GM12878 (cell line): ENCODE data around the gene DIP2C. TPM values are rescaled to one million over a fixed set of nuclear protein-coding genes. Genes with fewer than 3 reads are reported as not detected.

Source experiments
- ATAC-seq: fragments of 200-7000 bp; cut with Tn5 transposase; 3 replicates; pipeline ENCODE4 v1.9.1; 2020; ENCODE audit warnings: mild to moderate bottlenecking, moderate library complexity
- BruUV-seq: library from RNA; stranded (reverse); fragments of 400-500 nt; replicated peaks from 2 replicates; lab custom pipeline; 2021; lab: Mats Ljungman, UMichigan
- CTCF ChIA-PET: fragments of 300-600 bp; sonication (Branson Sonifier 250); formaldehyde crosslinking; extraction: SDS; loops from one replicate; lab custom pipeline; 2021; ENCODE audit warnings: inconsistent platforms; lab: Yijun Ruan, JAX
- POLR2A ChIA-PET: fragments of 350-600 bp; formaldehyde crosslinking; extraction: SDS; loops from one replicate; lab custom pipeline; 2021; ENCODE audit warnings: inconsistent platforms; lab: Charles Lee
- RAD21 ChIA-PET: fragments of 300-600 bp; sonication (Branson Sonifier 250); formaldehyde crosslinking; loops from one replicate; lab custom pipeline; 2023; ENCODE audit warnings: antibody characterized with exemption; ENCODE audit not compliant: unreplicated experiment; lab: Charles Lee
- SMC1A ChIA-PET: fragments of 300-600 bp; sonication (Branson Sonifier 250); formaldehyde crosslinking; loops from one replicate; lab custom pipeline; 2023; ENCODE audit not compliant: unreplicated experiment, uncharacterized antibody; lab: Charles Lee
- DNase-seq: peaks from one replicate; pipeline ENCODE4 v3.0.0-alpha.2; 2011; ENCODE audit warnings: low read depth, low spot score
- FAIRE-seq: peaks from 3 replicates; lab custom pipeline; 2011; peaks lifted over from hg19 to GRCh38; lab: Jason Lieb, UNC
- H2AFZ ChIP-seq: 2 replicates; pipeline ENCODE4 v1.6.0; 2011; ENCODE audit warnings: low read depth, low read length, control low read depth; ENCODE audit not compliant: control insufficient read depth
- H3K27ac ChIP-seq: 2 replicates; pipeline ENCODE4 v1.5.1; 2011; ENCODE audit warnings: control low read depth; ENCODE audit not compliant: control insufficient read depth, insufficient read depth
- H3K27me3 ChIP-seq, 2 experiments: replicated peaks in 1 of 2; 2 replicates each; pipeline versions ENCODE4 v1.6.0 to v1.6.1; 2011; ENCODE audit warnings: low read length in 1 of 2; ENCODE audit not compliant: control insufficient read depth in 2 of 2, insufficient read depth in 2 of 2
- H3K36me3 ChIP-seq, 2 experiments: 2 replicates each; pipeline ENCODE4 v1.5.1; 2011; ENCODE audit warnings: low read length in 1 of 2; ENCODE audit not compliant: control insufficient read depth in 2 of 2, insufficient read depth in 2 of 2
- H3K4me1 ChIP-seq: 2 replicates; pipeline ENCODE4 v1.6.1; 2011; ENCODE audit warnings: mild to moderate bottlenecking, low read length, moderate library complexity, mixed read lengths; ENCODE audit not compliant: control insufficient read depth, insufficient read depth
- H3K4me2 ChIP-seq: 2 replicates; pipeline ENCODE4 v1.6.0; 2011; ENCODE audit warnings: control low read depth; ENCODE audit not compliant: control insufficient read depth, insufficient read depth
- H3K4me3 ChIP-seq: fragments of 200-600 bp; sonication (generic); 2 replicates; pipeline ENCODE4 v1.5.1; 2016
- H3K79me2 ChIP-seq: 2 replicates; pipeline ENCODE4 v1.6.0; 2011; ENCODE audit warnings: low read length; ENCODE audit not compliant: control insufficient read depth, insufficient read depth
- H3K9ac ChIP-seq: 2 replicates; pipeline ENCODE4 v1.8.0; 2011; ENCODE audit warnings: low read length, control low read depth, mixed read lengths; ENCODE audit not compliant: control insufficient read depth, insufficient read depth
- H3K9me3 ChIP-seq: replicated peaks from 3 replicates; pipeline ENCODE4 v1.5.1; 2011; ENCODE audit warnings: mild to moderate bottlenecking, low read length; ENCODE audit not compliant: control insufficient read depth, insufficient read depth
- H4K20me1 ChIP-seq: 2 replicates; pipeline ENCODE4 v1.6.0; 2011; ENCODE audit not compliant: control insufficient read depth, insufficient read depth
- CBX5 ChIP-seq: sonication (generic); IDR thresholded peaks from 2 replicates; pipeline ENCODE4 v1.6.1; 2016; ENCODE audit warnings: low read depth, moderate library complexity, mild to moderate bottlenecking, inconsistent platforms
- HDAC2 ChIP-seq: fragments of 200-600 bp; sonication (generic); IDR thresholded peaks from 2 replicates; pipeline ENCODE4 v1.6.1; 2017
- KAT2A ChIP-seq: conservative IDR thresholded peaks from 2 replicates; pipeline ENCODE4 v1.6.1; 2011; ENCODE audit warnings: low read depth, low read length; ENCODE audit not compliant: control insufficient read depth
- NRF1 ChIP-seq: conservative IDR thresholded peaks from 2 replicates; pipeline ENCODE4 v1.6.1; 2011; ENCODE audit warnings: mild to moderate bottlenecking, low read depth, low read length, improper control_type of control experiment
- POU2F2 ChIP-seq: IDR thresholded peaks from 3 replicates; pipeline ENCODE4 v1.6.1; 2011; ENCODE audit warnings: low read depth, mild to moderate bottlenecking, low read length, borderline replicate concordance
- RCOR1 ChIP-seq: conservative IDR thresholded peaks from 2 replicates; pipeline ENCODE4 v1.6.1; 2012; ENCODE audit warnings: low read depth, low read length, improper control_type of control experiment
- SREBF2 ChIP-seq: IDR thresholded peaks from 2 replicates; pipeline ENCODE4 v1.6.1; 2012; ENCODE audit warnings: mild to moderate bottlenecking, low read length
- TCF3 ChIP-seq: IDR thresholded peaks from 2 replicates; pipeline ENCODE4 v1.6.1; 2012; ENCODE audit warnings: low read depth, mild to moderate bottlenecking, low read length, borderline replicate concordance; ENCODE audit not compliant: insufficient read depth
- ZBED1 ChIP-seq: IDR thresholded peaks from 2 replicates; pipeline ENCODE4 v1.6.1; 2016; ENCODE audit warnings: borderline replicate concordance
- ZNF384 ChIP-seq: IDR thresholded peaks from 2 replicates; pipeline ENCODE4 v1.6.1; 2012; ENCODE audit warnings: low read depth, mild to moderate bottlenecking, low read length, improper control_type of control experiment, borderline replicate concordance
- ZNF622 ChIP-seq: fragments of 450-650 bp; IDR thresholded peaks from 2 replicates; pipeline ENCODE4 v1.6.1; 2017; ENCODE audit warnings: mild to moderate bottlenecking, inconsistent platforms
- WGBS: methylation state at CpG from one replicate; pipeline ENCODE4 v1.1.6; 2016; ENCODE audit warnings: low lambda C conversion rate; ENCODE audit not compliant: insufficient replicate concordance, insufficient coverage; ENCODE audit errors: missing lambda C conversion rate; 5-methylcytosine and 5-hydroxymethylcytosine counted together
- in situ Hi-C: fragments of 300-500 bp; cut with MboI; formaldehyde crosslinking; loops from 9 replicates; pipeline ENCODE4 v1.14.3; 2018; ENCODE audit warnings: mixed read lengths
- intact Hi-C: fragments of 100-400 bp; cut with micrococcal nuclease; formaldehyde crosslinking; loops from one replicate; pipeline ENCODE4 v1.14.2; 2022; ENCODE audit not compliant: unreplicated experiment
- polyA plus RNA-seq, 11 experiments: library from polyadenylated mRNA; depleted of rRNA in 4 of 11; unstranded in 6 of 11; stranded (reverse) in 5 of 11; fragments of >200 nt; fragmentation: Nextera tagmentation in 4 of 11; fragmentation: Illumina TruSeq in 1 of 11; extraction: Ambion mirVana in 4 of 11; extraction: Trizol in 1 of 11; gene quantifications; 1 replicate in 1 of 11; 2 replicates in 10 of 11; pipeline versions ENCODE4 v1.2.1 to v1.2.3, GENCODE V29; 2011 to 2016; ENCODE audit warnings: inconsistent platforms in 2 of 11, missing spikeins in 2 of 11, low read depth in 1 of 11
- total RNA-seq, 4 experiments: library from RNA; depleted of rRNA in 3 of 4; stranded (reverse); fragments of >200 nt in 3 of 4; fragmentation: Illumina TruSeq in 1 of 4; extraction: Trizol in 1 of 4; gene quantifications; 2 replicates each; pipeline versions ENCODE4 v1.2.1 to v1.2.3, GENCODE V29; 2013 to 2021
- TF ChIP-seq, protein P1 (sequence below): IDR thresholded peaks from 2 replicates; pipeline ENCODE4 v1.6.1; 2011; ENCODE audit warnings: borderline replicate concordance, low read depth, mild to moderate bottlenecking, moderate library complexity, mixed read lengths, low read length; ENCODE audit not compliant: insufficient read depth; ENCODE audit errors: extremely low read length
- TF ChIP-seq, protein P2 (sequence below): fragments of 450-650 bp; IDR thresholded peaks from 2 replicates; pipeline ENCODE4 v1.6.1; 2018; ENCODE audit warnings: mild to moderate bottlenecking, low read depth, moderate library complexity; ENCODE audit not compliant: partially characterized antibody
- TF ChIP-seq, protein P3 (sequence below): fragments of 450-650 bp; conservative IDR thresholded peaks from 2 replicates; pipeline ENCODE4 v1.6.1; 2017; ENCODE audit warnings: mild to moderate bottlenecking, moderate library complexity
- TF ChIP-seq, protein P4 (sequence below): IDR thresholded peaks from 2 replicates; pipeline ENCODE4 v1.6.1; 2011; ENCODE audit warnings: low read depth, low read length, improper control_type of control experiment, borderline replicate concordance
- TF ChIP-seq, protein P5 (sequence below): IDR thresholded peaks from 2 replicates; pipeline ENCODE4 v1.6.1; 2011; ENCODE audit warnings: mild to moderate bottlenecking, low read depth, low read length, moderate library complexity; ENCODE audit not compliant: insufficient replicate concordance

Gene DIP2C
- total and polyA plus RNA-seq, 10 of the 15 experiments (the other 5 are each of a cell fraction or from before 2014, with no cell fraction given), result 0.01 to 0.10 (median 0.06) TPM

DNA sequence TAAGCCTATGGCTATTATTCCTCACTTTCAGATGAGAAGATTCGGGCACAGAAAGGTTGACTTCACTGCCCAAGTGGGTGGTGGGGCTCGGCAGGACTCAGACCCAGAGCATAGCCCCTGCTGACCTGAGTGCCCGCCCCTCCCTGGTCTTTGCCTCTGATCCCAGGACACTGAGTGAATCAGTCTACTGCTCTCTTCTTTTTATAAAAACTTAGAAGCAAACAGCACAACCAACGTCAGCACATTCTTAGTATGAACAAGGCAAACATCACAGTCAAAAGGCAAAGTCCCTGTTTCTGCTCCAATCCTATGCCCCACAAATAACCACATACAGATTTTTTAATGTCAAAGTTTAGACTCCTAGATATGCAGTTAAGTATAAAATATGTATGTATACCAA lies 316.5 kb downstream of the DIP2C start (continued):
- TF ChIP-seq, protein P1, sequence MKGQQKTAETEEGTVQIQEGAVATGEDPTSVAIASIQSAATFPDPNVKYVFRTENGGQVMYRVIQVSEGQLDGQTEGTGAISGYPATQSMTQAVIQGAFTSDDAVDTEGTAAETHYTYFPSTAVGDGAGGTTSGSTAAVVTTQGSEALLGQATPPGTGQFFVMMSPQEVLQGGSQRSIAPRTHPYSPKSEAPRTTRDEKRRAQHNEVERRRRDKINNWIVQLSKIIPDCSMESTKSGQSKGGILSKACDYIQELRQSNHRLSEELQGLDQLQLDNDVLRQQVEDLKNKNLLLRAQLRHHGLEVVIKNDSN, result no peak
- TF ChIP-seq, protein P2, sequence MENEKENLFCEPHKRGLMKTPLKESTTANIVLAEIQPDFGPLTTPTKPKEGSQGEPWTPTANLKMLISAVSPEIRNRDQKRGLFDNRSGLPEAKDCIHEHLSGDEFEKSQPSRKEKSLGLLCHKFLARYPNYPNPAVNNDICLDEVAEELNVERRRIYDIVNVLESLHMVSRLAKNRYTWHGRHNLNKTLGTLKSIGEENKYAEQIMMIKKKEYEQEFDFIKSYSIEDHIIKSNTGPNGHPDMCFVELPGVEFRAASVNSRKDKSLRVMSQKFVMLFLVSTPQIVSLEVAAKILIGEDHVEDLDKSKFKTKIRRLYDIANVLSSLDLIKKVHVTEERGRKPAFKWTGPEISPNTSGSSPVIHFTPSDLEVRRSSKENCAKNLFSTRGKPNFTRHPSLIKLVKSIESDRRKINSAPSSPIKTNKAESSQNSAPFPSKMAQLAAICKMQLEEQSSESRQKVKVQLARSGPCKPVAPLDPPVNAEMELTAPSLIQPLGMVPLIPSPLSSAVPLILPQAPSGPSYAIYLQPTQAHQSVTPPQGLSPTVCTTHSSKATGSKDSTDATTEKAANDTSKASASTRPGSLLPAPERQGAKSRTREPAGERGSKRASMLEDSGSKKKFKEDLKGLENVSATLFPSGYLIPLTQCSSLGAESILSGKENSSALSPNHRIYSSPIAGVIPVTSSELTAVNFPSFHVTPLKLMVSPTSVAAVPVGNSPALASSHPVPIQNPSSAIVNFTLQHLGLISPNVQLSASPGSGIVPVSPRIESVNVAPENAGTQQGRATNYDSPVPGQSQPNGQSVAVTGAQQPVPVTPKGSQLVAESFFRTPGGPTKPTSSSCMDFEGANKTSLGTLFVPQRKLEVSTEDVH, result no peak
- TF ChIP-seq, protein P3, sequence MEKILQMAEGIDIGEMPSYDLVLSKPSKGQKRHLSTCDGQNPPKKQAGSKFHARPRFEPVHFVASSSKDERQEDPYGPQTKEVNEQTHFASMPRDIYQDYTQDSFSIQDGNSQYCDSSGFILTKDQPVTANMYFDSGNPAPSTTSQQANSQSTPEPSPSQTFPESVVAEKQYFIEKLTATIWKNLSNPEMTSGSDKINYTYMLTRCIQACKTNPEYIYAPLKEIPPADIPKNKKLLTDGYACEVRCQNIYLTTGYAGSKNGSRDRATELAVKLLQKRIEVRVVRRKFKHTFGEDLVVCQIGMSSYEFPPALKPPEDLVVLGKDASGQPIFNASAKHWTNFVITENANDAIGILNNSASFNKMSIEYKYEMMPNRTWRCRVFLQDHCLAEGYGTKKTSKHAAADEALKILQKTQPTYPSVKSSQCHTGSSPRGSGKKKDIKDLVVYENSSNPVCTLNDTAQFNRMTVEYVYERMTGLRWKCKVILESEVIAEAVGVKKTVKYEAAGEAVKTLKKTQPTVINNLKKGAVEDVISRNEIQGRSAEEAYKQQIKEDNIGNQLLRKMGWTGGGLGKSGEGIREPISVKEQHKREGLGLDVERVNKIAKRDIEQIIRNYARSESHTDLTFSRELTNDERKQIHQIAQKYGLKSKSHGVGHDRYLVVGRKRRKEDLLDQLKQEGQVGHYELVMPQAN, result no peak

DNA sequence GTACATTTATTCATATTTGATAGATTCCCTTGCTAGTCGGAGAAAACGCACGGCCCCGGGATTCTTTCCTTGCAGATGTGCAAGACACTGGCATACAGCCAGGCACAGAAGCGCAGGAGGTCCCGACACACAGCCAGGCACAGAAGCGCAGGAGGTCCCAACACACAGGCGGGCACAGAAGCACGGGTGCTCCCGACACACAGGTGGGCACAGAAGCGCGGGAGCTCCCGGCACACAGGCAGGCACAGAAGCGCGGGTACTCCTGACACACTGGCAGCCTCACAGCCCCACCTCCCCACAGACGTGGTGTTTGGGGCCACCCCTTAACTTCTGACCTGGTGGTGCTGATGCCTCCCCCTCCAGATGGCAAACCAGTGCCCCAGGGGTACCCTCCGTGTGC lies 316.9 kb downstream of the DIP2C start:
- no peaks in the 10 kb centered on the region for H4K20me1 ChIP-seq
- POLR2A ChIA-PET, result no interaction called here
- no peak overlapping the region for H3K9ac ChIP-seq
- no peaks in the 10 kb centered on the region for H3K9me3 ChIP-seq
- H3K4me3 ChIP-seq, result no peak overlapping the region
- RAD21 ChIA-PET, result no interaction called here
- DNase-seq, result no peak
- no peak overlapping the region for H3K4me2 ChIP-seq
- H3K27ac ChIP-seq, result no peak overlapping the region
- no peaks in the 10 kb centered on the region for H3K27me3 ChIP-seq
- H2AFZ ChIP-seq, result no peak overlapping the region
- intact Hi-C loops (no loop called here), in situ Hi-C loops (no loop called here)
- SMC1A ChIA-PET, result no interaction called here
- H3K79me2 ChIP-seq, result no peaks in the 10 kb centered on the region
- H3K36me3 ChIP-seq, result no peaks in the 10 kb centered on the region
- no peak for ATAC-seq
- no peaks in the 10 kb centered on the region for H3K4me1 ChIP-seq
- CTCF ChIA-PET, result no interaction called here
- 73% methylated on average over 17 of the region's 17 CpGs for WGBS
- FAIRE-seq, result no peak
- BruUV-seq, result no TSS peak
- no peak for TF ChIP-seq POU2F2
- no peak for TF ChIP-seq NRF1
- TF ChIP-seq RCOR1, result no peak
- TF ChIP-seq ZBED1, result no peak
- TF ChIP-seq, protein P4, sequence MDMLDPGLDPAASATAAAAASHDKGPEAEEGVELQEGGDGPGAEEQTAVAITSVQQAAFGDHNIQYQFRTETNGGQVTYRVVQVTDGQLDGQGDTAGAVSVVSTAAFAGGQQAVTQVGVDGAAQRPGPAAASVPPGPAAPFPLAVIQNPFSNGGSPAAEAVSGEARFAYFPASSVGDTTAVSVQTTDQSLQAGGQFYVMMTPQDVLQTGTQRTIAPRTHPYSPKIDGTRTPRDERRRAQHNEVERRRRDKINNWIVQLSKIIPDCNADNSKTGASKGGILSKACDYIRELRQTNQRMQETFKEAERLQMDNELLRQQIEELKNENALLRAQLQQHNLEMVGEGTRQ, result no peak
- no peak for TF ChIP-seq HDAC2
- TF ChIP-seq, protein P5, sequence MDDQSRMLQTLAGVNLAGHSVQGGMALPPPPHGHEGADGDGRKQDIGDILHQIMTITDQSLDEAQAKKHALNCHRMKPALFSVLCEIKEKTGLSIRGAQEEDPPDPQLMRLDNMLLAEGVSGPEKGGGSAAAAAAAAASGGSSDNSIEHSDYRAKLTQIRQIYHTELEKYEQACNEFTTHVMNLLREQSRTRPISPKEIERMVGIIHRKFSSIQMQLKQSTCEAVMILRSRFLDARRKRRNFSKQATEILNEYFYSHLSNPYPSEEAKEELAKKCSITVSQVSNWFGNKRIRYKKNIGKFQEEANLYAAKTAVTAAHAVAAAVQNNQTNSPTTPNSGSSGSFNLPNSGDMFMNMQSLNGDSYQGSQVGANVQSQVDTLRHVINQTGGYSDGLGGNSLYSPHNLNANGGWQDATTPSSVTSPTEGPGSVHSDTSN, result no peak
- no peak for TF ChIP-seq KAT2A
- TF ChIP-seq ZNF622, result no peak
- TF ChIP-seq SREBF2, result no peak
- no peak for TF ChIP-seq CBX5
- no peak for TF ChIP-seq TCF3
- no peak for TF ChIP-seq ZNF384
